GM21367 (cell line): ENCODE results near the gene TAL1.

ENCODE experiments used
- ATAC-seq: cut with Tn5 transposase; IDR thresholded peaks from one replicate; pipeline ENCODE4 v1.9.1; 2021; ENCODE audit not compliant: unreplicated experiment

Gene TAL1

DNA sequence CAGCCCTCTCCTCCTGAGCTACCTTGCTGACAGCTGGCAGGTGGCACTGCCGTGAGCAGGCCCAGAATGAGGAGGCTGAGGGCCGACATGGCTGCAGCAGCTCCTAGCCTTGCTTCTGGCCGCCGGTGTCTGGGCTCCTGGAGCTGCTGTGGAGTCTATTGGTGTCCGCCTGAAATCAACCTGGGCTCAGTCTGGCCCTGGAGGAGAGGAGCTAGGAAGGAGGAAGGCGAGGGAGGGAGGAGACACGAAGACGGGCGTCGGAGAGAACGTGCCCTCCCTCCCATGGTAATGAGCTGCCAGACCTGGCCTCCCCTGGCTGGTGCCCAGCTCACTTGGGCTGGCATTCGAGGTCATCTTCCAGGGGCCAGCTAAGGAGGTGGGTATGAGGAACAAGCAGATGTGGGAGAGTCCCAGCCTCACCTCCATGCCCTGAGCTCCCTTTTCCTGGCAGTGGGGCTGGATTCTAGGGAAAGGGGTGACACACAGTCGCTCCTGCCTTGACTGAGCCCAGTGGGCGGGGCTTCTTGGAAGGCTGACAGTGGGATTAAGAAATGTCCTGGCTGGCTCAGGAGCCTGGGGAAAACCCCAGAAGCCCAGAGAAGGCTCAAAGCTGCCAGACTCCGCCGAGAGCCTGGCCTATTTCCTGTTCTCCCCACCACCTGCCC, 42.0 kb downstream of the TAL1 start, which contains the start of gene PDZK1IP1:
TSS of gene PDZK1IP1 (minus strand) at position 193 of the 665 bp plus-strand sequence. CDS start at position 89, 104 bp downstream.
- no peak for ATAC-seq

DNA sequence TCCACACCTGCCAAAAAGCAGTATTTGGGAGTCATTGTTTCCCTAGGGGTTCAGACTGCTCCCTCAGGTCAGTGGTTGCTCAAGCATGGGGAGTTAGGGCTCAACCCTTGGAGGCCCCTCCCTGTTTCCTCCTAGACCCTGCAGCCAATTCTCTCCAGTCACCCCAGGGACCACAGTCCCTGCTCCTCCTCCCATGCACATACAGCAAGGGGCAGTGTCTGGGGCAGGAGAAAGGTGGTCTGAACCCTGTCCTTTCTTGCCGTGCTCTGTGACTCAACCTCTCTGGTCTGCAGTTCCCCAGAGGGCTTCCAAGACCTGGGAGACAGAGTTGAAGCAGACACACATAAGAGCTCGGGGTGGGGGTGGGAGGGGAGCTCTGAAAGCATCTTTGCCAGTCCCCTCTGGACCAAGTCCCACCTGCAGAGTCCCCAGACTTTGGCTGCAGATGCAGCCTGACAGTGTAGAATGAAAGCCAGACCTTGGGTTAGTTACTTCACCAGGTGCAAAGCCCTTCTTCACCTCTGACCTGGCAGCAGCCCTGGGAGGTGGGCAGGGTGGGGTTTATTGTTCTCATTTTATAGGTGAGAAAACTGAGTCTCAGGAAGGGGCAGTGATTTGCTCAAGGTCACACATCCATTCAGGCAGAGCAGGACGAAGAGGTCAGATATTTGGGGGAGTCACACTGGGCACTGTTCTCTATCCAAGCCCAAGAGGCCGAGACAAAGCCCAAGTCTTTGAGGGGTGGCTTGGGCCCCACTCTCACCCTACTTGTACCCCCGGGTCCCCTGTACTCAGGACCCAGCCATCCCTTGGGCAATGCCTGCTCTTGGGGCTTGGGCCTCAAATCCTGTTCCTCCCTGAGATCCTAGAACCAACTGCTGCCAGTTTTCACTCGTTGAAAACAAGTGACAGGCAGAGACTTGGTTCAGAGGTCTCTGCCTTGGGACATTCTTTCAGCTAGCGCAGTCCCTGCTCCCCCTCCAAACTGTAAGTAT, 42.9 kb downstream of the TAL1 start:
- no peak for ATAC-seq

DNA sequence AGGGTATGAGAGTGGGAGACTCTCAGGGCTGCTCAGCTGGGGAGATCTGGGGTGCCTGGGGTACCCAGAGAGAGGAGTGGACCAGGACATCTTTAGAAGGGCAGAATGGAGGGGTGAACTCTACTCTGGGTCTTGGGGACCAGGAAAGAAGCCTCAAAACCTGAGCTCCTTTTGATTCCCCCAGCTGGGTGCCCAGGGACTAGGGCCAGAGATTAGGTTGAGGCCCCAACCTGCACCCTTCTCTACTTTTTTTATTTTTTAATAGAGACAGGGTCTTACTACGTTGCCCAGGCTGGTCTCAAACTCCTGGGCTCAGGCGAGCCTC, 44.1 kb downstream of the TAL1 start:
- no peak for ATAC-seq

DNA sequence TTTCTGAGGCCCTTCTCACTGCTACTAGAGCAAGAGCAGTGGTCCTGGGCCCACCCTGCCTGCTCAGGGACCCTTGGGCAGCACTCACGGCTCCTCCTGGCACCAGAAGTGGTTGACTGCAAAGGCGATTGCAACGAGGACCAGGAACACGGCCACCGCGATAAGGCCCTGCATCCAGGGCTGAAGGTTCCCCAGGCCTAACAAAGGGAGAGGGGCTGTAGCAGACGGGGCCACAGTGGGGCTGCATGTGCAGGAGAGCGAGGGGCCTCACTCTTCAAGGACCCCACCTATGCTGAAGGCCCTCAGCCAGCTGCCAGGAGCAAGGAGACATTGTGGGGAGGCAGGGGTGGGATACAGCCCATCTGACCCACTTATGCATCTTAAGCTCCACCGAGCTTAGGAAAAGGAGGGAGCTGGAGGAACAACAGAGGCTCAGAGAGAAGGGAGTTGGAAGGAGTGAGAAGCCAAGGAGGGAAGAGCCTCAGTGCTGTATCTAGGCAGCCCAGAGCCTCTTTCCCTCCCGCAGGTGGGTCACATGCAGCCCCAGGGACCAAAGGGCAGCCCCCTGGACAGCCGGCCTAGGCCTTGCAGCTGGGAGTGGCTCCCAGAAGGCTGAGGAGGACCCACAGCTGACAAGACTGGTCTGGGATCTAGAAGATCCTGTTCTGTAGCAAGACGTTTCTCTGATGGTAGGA, 44.6 kb downstream of the TAL1 start:
- no peak for ATAC-seq

DNA sequence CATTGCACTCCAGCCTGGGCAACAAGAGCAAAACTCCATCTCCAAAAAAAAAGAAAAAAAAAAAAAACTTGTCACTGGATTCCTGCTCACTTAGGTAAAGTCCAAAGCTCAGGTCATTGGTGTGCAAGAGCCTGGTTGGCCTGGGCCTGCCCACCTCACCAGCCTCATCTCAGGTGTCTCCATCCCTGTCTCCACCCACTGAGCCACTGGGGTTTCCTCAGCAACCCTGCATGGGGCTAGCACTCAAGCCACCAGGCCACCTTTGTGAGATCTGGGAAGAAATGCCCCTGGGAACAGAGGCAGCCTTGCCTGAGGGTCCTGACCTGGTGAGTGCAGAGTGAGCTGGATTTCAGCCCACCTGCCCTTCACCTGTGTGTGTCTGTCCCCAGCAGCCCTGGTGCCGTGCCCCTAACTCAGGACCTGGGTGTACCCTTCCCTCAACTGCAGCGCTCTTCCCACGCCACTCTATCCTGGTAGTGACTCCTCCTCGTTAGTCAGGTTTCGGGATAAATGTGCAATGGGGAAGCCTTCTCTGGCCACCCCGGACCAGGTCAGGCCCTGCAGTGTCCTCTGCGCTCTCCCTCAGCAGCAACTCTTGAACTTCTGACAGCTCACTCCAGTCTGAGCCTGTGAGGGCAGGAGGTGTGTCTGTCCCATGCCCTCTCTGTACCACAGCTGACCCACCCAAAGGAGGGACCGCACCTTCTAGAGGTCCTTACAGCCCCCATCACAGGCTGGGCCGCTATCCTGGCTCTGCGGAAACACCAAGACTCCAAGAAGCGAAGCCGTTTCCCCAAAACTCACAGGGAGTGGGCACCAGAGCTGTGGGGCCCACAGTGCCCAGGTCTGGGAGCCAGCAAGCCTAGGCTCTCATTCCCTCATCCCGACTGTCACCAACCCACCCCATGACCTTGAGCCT, 45.5 kb downstream of the TAL1 start:
- no peak for ATAC-seq

DNA sequence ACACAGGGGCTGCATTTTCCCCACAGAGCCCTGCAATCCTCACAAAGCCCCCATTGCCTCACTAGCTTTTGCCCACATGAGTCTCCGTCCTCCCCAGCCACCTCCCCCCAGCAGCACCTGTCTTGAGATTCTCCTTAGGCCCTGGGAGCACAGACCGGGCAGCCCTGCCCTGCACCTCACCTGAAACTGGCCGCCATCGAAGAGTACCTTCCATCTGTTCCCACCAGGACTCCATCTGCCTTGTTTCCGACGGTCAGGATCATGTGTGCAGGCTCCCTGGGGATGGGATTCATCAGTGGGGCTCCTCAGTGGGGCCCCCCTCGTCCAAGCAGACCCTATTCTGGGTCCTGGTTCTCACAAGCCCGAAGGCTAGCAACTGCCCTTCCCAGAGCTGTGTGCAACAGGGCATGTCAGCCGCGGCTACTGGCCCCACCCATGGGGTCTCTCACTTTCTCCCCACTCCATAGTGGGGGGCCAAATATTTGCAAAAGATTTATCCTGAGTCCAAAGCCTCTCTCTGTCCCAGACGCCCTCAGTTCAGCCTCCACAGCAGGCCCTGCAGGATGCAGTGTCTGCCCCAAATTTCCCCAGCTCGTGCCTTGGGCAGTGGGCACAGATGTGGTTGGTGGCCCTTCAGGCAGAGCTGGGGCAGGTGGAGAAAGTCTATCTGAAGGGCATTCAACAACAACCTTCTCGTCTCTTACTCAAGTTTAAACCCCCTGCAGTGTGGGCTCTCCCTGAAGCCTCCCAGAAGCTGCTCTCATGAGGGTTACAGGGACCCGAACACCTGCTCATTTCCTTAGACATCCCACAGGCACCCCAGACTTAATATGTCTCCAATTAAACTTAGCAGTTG, 47.0 kb downstream of the TAL1 start:
- ATAC-seq, result no peak

DNA sequence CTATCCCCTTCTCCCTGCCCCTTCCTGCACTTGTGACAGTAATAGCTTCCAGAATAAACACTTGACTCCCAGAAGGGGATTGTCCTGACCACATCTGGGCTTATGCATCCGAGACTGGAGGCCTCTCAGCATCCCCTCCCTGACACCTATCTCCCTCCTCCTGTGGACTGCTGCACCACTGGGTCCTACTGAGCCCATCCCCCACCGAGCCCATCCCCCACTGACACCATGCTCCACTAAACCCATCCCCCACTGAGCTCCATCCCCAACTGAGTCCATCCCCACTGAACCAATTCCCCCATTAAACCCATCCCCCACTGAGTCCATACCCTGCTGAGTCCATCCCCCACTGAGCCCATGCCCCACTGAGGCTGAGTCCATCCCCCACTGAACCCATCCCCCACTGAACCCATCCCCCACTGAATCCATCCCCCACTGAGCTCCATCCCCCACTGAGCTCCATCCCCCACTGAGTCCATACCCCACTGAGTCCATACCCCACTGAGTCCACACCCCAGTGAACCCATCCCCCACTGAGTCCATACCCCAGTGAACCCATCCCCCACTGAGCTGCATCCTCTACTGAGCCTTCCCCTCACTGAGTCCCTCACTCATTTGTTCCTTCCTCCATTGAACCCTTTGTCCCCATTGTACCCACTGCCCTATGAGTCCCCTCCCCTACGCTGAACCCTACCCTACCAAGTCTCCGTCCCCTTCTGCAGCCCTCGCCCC, 47.8 kb downstream of the TAL1 start:
- ATAC-seq, result no peak

DNA sequence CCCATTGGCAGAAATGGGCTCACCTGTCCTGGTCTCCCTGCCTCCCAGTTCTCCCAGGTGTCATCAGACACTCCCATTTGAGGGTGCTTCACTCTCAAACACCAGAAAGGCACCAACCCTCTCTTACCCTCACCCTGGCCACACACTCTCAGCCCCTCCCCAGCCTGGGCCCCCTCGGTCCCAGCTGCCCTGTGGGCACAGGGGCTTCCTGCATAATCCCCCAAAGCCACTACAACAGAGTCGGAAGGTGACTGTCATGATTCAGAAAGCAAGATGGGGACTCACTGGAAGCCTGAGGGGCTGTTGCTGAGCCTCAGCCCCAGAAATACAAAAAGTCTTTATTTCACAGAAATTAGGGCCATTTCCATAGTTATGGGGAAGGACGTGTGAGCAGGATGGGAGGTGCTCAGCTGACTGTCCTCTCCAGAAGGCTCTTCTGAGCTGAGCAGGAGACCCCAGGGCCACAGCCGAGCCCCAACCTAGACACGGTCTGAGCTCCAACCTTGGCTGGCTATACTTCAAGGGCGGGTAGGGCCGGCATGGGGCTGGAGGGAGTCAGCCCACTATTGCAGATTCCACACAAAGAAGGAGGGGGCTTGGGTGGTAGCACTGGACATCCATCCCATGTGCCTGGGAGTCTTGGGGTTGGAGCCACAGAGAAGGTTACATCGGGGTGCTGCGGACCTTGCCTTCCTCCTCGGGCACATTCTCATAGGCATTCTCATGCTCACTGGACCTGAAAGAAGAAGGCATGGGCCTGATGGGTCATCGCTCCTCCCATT, 48.5 kb downstream of the TAL1 start:
- no peak for ATAC-seq

DNA sequence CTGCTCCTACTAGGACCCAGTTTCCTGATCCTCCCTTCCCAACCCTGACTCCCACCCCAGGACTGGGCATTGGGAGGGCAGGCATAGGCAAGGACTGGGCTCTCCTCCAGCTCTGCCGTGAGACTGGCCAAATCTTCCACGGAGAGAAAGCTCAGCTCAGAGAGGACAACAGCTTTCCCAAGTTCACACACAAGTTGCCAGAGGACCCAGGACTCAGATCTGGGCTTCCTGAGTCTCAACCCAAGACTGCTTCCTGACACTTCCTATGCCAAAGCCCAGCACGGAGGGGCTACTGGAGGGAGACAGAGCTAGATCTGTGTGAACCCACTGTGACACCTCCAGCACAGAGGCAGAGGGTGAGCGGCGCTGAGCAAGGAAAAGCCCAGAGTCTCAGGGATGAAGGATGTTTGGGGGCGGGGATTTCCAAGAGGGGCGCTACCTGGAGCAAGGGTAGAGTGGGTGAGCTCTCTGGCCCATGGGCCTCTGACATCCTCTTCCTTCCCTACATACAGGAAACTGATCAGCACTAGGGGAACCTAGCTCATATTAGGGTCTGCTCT, 49.3 kb downstream of the TAL1 start:
- ATAC-seq, result no peak

DNA sequence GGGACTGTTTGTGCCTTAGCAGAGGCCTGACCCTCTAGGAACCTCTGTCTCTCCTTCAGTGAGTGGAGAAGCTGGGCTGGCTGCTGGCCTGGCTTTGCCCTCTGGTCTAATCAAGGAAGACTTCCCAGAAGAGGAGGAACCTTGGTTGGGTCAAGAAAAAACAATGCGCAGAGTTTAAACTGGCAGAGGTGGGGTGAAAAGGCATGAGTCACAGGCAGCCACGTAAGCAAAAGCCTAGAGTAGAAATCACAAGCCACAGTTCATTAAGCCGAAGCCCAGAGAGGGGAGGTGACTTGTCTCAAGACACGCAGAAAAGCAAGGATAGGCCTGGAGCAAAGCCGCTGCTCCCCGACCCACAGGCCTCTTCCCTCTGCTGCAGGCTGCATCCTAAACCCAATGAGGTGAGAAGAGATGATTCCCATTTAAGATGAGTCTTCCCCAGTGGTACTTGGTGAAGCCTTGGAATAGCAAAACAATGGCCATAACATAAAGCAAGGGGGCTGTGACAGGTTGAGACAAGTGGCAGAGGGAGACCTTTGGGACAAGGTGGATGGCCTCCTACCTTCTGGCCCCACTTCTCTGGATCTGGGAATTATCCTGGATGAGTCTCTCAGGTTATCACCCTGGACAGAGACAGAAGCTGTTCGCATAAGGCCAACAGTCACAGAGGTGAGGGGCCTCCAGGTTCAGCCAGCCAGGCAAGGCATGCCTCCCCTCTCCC, 49.9 kb downstream of the TAL1 start:
- no peak for ATAC-seq

DNA sequence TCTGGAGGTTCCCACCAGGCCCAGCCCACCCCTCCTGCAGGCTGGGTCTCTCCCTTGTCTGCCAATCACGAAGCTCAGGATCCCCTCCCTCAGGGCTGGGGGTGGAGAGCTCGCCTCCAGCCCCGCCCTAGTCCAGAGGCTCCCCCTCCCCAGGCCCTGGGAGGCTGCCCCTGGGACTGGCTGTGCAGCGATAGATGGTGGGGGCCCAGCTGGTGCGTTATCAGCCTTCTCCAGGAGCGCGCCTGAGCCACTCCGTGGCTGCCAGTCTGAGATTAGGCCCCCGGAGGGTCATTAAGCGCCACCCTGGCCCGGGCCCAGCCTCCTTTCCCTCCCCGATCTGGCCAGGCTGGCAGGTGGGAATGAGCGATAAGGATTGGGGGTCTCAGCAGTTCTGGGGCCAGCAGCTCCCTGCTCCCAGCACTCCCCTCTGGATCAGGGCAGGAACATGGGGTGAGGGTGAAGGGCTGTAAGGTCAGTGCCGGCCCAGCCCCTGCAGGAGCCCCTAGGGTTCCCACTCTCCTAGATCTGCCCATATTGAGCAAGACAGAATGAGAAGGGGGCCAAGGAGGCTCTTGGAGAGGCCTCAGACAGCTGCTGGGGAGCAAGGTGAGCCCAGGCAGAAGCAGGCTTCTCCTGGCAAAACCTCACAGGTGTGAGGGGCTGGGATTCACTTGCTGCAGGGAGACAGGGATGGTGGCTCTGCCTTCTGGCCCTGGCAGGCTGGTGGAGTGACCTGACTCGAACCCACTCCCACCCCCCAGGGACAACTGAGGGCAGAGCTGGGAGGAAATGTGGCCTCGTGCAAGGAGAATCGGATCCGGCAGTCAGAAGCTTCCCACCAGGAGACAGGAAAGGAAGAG, 50.7 kb downstream of the TAL1 start:
- no peak for ATAC-seq

DNA sequence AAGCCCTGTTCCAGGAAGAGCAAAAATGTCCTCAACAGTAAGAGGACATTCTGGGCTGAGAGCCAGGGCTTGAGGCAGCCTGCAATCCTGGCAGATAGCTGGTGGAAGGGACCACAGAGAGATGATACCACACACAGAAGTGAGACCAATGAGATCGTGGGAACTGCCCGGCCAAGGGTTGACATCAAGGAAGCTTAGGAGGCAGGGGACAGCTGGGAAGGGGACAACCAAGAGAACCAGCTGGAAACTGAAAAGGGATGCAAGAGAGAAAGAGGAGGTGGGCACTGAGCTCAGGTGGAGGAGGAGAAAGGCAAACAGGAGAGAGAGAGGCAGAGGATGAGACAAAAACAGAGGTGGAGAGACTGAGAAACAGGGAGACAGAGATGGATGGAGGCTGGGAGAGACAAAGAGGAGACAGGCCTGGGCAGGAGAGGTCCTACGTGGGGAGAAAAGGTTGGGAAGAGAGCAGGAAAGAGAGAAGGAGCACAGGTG, 51.4 kb downstream of the TAL1 start:
- ATAC-seq, result no peak

DNA sequence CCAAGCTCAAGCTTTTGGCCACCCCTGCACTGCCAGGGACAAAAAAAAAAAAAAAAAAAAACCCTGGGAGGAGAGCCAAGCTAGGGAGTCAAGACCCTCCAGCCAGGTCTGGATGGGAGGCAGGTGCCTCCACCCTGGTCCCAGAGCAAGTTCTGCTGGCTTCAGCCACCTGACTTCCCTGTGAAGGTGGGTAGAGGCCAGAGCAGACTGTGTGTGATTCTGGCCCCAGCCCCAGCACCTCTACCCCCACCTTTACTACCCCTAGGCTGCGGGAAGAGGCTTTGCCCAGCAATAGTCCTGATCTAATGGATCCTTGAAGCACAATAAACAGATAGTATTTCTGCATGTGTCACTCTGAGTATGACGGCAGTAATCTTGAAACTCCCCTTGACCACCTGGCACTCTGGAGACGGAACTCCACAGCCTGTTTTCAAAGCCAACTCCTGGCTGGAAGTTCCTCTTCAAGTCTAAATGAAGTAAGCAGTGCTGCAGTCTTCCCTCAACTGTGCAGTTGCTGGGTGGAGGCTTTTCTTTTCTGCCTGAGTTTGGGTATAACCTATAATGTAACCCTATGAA, 51.9 kb downstream of the TAL1 start:
- ATAC-seq, result no peak

DNA sequence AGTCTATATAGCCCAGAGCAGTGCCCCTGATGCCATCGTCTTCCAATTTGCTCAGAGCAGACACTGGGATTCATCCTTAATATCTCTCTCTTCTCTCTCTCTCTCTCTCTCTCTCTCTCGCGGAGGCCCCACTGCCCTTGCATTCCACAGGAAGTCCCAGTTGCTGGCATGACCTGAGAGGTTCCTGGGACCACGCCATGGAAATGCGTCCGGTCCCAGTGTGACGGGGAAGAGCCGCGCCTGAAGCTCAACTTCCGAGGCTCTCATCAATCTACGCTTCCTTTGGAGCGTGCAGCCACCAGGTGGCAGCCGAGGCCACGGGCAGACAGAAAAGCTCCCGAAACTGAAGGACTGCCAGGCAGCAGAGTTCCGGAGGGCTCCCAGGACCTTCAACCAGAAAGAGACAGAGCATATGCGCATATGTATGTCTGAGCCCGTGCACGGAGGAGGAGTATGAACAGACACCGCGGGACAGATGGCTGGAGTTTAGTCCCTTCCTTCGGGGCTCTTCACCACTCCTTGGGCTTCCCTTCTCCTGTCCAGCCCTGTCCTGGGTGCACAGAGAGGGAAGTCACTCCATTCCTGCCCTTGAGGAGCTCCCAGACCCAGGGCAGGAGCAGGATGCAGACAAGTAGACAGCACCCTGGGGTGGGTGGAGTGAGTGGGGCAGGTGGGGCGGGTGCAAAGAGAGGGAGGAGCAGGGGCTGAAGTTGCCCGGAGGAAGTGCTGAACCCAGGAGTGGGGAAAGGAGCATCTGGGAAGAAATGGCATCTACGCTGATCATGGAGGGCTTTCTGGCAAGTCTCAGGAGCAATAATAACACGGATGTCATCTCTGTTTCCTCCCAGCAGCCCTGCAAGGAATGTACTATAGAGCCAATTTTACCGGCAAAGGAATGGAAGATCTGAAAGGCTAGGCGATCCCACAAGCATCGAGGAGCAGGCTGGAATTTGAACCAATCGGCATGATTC, 52.7 kb downstream of the TAL1 start:
- peak; percentile 90 for ATAC-seq

DNA sequence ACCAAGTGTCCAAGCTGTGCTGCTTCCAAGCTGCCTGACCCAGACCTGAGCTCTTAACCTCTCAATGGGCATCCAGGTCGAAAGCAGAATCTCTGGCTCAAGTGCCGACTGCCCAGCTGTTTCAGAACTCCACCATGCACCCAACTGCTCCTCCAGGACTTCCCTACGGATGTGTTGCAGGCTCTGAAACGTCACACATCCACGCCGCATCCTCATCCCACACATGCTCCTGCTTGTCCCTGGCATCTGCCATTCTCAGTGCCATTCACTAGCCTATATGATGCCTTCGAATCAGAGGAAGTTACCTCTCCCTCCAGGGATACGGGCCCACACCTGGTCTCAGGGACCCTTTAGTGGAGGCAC, 53.4 kb downstream of the TAL1 start:
- ATAC-seq, result no peak
